Activated T-cell treated with anti-CD3 and anti-CD28 coated beads, Interleukin-2, amount 50 U/mL, for 1 hour (primary cell): ENCODE results near the gene ISCA1.

Experiments used
- DNase-seq: peaks from one replicate; pipeline ENCODE4 v3.0.0-alpha.2; 2020

ISCA1 gene

DNA sequence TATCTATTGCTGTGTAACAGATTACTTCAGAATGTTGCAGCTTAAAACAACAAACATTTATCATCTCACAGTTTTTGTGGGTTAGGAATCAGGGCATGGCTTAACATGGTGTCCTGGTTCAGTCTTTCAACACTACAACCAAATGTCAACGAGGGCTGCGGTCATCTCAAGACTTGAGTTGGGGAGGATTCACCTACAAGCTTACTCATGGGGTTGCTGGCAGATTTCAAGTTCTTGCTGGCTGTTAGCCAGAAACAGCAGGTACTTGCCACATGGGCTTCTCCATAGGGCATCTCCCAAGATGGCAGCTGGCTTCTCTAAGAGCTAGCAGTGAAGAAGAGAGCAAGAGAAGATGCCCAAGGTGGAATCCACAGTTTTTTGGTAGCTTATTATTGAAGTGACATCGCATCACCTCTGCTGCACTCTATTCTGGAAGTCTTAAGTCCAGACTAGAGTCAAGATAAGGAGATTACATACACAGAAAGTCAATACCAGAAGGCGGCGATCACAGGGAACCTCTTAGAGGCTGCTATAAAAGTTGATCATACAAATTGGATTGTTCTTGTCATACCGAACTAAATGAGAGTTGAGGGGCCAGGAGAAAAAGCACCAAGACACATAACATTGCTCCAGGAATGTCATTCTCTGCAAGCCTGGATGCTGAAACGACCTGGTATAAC is 65.1 kb downstream of the ISCA1 start:
- no peak for DNase-seq
